NCI-H82 (cell line): Measurements from ENCODE around the gene CITED4.
A peak's percentile ranks its signal among the peaks of the same experiment; 100 is the strongest.

ENCODE experiments used
- DNase-seq: peaks from one replicate; lab custom pipeline; 2025; lab: John Stamatoyannopoulos, UW

The CITED4 gene

GRCh38 chr1:40853885-40854170 is 8.3 kb downstream of the CITED4 start:
- DNase-seq, result peak; percentile 15

DNA sequence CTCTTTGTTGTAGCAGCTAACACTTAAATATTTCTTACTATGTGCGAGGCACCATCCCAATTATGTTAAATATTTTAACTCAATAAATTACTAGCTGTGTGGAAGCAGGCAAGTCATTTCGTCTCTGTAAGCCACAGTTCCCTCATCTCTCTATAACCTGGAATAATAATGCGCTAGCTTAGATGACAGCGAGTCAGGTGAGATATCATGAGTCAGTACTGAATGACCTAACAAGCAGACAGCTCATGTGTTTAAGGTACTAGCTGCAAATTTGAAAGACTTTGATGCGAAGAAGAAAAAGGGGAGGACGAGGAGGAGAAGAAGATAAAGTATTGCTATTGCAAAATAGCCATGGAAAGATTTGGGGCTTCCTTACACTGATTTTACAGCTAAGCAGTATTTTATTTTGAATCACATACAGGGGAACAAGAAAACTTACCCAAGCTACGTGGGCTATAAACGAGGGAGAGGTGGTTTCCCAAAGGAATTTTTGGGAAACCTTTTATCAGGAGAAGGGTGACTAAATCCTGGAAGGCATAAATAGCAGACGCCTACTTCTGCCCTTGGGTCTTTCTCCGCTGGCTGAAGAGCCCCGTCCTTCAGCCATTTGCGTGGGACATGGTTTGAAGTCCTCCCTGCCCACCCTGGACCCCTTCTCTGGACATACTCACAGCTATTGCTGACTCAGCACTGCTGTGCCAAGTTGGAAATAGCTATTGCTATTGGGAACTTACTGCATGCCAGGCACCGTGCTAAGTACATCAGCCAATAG is 8.9 kb downstream of the CITED4 start:
- no peak for DNase-seq

GRCh38 chr1:40851643-40852042 is 10.5 kb downstream of the CITED4 start:
- DNase-seq, result no peak

DNA sequence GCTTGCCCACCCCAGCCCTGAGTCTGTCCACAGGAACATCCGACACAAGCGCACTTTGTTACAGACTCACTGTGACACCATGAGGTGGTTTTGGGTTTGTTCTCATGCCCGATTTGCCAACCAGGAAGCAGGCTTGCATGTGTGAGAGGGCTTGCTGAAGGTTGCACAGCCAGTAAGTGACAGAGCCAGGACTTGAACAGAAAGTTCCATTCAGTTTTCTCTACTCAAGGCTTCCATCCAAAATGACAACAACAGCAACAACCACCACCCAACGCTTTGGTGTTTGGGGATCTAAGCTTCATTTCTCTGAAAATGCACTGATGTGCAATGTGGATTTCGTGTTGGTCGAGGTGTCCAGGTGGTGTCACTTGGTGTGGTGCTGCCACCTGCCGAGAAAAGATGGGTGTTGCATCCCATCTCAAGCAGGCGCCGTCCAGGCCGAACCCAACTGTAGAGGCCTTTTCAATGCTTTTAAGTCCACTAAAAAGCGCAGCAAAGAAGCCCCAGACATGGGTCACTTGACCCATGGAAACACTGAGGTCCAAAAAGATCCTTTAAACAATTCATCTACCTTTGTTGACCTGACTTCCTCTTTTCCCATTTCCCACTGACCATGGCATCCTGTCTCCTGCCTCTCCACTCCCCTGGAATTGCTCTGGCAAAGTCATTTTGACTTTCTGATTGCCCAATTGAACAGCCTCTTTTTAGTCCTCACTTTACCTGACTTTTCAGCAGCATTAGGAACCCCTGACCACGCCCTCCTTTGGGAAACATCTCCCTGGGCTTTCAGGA is 12.2 kb downstream of the CITED4 start:
- DNase-seq, result peak; percentile 72

- DNase-seq, result peak; percentile 88
Observed at GRCh38 chr1:40848530-40849189, 13.5 kb downstream of the CITED4 start.

GRCh38 chr1:40847023-40847745 is 15.0 kb downstream of the CITED4 start:
- no peak for DNase-seq

DNA sequence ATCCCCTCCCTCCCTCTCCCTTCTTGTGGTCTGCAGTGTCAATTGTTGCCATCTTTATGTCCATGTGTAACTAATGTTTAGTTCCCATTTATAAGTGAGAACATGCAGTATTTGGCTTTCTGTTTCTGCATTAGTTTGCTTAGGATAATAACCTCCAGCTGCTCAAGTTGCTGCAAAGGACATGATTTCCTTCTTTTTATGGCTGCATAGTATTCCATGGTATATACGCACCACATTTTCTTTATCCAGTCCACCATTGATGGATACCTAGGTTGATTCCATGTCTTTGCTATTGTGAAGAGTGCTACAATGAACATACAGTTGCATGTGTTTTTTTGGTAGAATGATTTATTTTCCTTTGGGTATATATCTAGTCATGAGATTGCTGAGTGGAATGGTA is 16.3 kb downstream of the CITED4 start:
- no peak for DNase-seq

- DNase-seq, result no peak
Observed at GRCh38 chr1:40844887-40845878, 17.0 kb downstream of the CITED4 start.

GRCh38 chr1:40844079-40844478 is 18.1 kb downstream of the CITED4 start:
- DNase-seq, result peak; percentile 15

DNA sequence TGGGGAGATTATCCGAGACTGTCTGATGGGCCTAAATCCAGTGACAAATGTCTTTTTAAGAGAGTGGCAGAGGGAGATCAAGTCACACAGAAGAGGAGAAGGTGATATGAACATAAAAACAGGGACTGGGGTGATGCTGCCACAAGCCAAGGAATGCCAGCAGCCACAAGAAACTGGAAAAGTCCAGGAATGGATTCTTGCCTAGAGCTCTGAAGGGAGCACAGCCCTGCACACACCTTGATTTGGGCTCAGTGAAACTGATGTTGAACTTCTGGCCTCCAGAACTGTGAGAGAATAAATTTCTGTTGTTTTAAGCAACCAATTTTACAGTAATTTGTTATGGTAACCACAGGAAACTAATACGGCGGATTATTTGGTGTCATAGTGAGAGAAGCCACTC is 19.5 kb downstream of the CITED4 start:
- no peak for DNase-seq

GRCh38 chr1:40842207-40842606 is 20.0 kb downstream of the CITED4 start:
- DNase-seq, result no peak

- DNase-seq, result no peak
Observed at GRCh38 chr1:40841602-40842001, 20.6 kb downstream of the CITED4 start.

DNA sequence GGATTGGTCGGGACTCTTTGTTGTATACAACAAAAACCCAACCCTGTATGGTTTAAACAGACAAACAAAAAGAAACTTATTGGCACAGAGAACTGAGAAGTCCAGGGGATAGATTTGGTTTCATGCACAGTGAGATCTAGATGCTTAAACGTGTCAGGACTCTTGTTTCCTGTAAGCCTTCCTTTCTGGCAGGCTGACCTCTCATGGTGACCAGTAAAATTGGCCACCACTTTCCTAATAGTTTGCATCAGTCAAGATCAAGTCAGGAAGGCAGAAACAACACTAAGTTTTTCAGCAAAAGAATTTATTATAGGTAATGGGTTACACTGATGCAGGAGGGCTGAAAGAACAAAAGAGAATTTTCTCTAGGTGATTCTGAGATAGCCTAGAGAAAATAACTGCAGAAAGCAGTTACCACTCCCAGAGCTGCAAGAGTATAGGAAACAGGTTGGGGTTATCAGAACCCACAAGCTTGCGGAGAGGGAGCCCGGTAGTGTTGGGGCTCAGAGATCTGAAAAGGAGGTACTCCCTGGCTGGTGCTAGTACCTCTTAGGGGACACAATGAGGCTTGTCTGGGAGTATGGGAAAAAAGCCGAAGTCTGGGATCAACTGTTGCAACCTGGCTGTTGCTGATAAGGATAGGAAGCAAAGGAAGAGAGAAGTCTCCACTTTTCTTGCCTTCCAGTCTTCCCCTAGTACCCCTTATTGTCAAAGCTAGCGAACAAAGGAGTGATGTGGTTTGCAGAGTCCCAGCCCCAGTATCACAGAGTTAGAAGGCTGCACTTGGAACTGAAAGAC is 21.4 kb downstream of the CITED4 start:
- no peak for DNase-seq

DNA sequence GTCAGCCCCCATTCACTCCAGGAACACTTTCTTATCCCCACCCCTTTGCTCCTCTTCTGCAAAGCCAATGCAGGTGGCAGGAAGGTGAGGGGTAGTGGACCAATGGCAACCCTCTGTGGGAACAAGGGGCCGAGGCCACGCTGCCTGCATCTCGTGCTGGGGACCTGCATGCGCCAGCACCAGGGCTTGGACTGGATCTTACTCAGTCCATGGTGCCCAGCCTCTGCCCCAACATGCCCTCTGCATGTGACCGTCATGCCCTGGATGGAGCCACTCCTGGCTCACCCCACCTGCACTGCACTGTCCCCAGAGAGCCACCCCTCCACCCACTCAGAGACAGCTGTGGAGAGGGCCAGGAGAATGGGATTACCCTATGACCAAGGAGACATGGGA is 22.2 kb downstream of the CITED4 start:
- no peak for DNase-seq

DNA sequence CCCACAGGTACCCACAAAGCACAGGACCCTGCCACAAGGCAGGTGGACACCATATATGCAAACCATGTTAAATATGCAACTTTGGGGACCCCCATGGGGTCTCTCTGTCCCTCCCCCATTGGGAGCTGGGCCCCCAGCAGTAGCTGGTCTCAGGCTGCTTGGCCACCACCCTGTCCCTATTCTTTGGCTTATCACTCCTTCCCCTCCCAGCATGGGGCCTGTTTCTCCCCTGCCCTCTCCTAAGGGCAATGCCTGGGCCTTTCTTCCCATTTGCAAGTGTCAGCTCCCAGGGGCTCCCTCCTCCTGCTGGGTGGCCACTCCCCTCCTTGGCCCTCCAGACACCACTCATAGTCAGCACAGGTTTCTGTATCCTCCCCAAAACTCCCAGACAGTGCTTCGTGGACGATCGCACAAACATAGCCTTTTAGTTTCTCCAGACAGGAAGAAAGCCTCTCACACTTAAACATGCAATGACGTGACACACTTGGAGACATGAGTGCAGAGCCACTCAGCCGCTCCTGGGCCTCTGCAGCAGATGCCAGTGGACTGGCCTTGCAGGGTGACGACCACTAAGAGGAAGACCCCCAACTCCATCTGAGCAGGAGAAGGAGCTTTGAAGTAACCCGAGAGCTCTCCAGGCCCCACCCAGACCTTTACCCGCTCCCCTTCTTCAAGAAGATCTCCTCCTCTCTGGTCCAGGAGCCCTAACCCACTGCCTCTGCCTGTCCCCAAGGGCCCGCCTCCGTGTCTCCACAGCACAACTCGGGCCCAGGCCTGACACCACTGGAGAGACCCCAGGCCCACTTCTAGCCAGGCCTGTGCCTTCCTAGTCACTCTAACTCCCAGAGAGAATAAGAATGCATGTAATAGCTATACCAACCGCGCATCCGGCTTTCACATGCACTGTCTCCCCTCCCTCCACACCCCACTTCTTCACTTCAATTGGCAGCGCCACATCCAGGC is 22.9 kb downstream of the CITED4 start:
- no peak for DNase-seq

DNA sequence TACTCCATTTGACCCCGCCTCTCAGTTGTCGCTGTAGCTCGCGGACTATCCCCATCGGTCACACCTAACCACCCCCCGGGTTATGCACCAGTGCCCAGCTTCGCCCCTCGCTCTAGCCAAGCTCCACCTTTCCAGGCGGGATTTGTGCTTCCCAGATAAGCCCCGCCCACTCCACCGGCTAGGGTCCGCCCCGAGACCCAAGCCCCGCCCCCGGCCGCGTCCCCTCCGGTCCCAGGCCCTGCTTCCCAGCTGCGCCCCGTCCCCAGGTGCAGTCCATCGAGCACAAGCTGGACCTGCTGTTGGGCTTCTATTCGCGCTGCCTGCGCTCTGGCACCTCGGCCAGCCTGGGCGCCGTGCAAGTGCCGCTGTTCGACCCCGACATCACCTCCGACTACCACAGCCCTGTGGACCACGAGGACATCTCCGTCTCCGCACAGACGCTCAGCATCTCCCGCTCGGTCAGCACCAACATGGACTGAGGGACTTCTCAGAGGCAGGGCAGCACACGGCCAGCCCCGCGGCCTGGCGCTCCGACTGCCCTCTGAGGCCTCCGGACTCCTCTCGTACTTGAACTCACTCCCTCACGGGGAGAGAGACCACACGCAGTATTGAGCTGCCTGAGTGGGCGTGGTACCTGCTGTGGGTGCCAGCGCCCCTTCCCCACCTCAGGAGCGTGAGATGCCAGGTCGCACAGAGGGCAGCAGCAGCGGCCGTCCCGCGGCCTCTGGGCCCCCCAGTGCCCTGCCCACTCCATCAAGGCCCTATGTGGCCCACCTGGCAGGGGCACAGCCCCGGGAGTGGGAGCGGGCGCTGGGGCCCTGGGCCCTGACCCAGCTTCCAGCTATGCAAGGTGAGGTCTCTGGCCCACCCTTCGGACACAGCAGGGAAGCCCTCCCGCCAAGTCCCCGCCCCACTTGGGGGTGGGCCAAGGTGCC is 23.9 kb downstream of the CITED4 start:
- no peak for DNase-seq

- no peak for DNase-seq
Observed at GRCh38 chr1:40837601-40838000, 24.6 kb downstream of the CITED4 start.

DNA sequence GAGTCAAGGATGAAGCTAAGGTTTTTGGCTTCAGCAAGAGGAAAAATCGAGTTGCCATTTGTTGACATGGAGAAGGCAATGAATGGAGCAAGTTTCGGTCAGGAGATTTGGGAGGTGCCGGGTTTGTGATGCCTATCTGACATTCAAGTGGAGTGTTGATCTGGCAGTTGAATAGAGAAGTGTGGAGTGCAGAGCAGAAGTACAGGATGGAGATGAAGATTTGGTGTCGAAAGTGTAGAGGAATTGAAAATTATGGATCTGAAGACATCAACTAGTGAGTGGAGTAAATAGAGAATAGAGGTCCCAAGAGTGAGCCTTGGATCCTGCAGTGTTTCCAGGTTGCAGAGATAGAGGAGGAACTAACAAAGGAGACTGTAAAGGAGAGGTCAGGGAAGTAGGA is 25.9 kb downstream of the CITED4 start:
- DNase-seq, result no peak
